Measurements from ENCODE around the gene PJA2. TPM values are rescaled to one million over a fixed set of nuclear protein-coding genes. Genes with fewer than 3 reads are reported as not detected.

PJA2 gene
- total RNA-seq, 2 donors from 2014 or later: 94.8 to 119 TPM

DNA sequence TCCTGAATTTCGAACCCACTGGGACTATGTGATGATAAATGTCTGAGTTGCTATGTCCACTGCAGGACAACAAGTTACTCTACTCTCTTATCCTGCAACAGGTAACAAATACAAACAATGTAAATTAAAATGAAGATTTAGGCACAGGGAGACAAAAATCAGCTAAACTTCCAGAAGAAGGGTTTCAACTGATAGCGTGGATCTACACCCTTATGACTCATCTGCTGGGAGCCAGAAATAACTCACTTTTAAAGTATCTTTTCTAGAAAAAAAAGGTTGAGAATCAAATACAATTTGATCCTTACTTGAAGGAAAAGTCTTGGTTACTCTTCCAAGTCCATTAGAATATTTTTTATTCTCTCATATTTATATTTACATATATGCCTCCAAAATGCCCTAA, 21.4 kb downstream of the PJA2 start:
- intact Hi-C loops (cut with DNase I): no loop called here
- Histone ChIP-seq H3K27ac (no peak overlapping the region), H3K9me3 (no peaks in the 10 kb centered on the region), H3K27me3 (replicated peaks; ENCODE audit: insufficient read depth) (no peaks in the 10 kb centered on the region), H3K4me3 (no peak overlapping the region), H3K4me1 (replicated peaks) (no peaks in the 10 kb centered on the region), H3K36me3 (no peaks in the 10 kb centered on the region)
- DNase-seq (ENCODE audit: low spot score): no peak
- TF ChIP-seq POLR2A (IDR thresholded peaks at IDR 0.05): no peak
- TF ChIP-seq POLR2AphosphoS5 (IDR thresholded peaks at IDR 0.05): no peak
- TF ChIP-seq, protein P1, sequence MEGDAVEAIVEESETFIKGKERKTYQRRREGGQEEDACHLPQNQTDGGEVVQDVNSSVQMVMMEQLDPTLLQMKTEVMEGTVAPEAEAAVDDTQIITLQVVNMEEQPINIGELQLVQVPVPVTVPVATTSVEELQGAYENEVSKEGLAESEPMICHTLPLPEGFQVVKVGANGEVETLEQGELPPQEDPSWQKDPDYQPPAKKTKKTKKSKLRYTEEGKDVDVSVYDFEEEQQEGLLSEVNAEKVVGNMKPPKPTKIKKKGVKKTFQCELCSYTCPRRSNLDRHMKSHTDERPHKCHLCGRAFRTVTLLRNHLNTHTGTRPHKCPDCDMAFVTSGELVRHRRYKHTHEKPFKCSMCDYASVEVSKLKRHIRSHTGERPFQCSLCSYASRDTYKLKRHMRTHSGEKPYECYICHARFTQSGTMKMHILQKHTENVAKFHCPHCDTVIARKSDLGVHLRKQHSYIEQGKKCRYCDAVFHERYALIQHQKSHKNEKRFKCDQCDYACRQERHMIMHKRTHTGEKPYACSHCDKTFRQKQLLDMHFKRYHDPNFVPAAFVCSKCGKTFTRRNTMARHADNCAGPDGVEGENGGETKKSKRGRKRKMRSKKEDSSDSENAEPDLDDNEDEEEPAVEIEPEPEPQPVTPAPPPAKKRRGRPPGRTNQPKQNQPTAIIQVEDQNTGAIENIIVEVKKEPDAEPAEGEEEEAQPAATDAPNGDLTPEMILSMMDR (IDR thresholded peaks at IDR 0.05): no peak
- 84% methylated on average over 2 of the region's 2 CpGs for WGBS

DNA sequence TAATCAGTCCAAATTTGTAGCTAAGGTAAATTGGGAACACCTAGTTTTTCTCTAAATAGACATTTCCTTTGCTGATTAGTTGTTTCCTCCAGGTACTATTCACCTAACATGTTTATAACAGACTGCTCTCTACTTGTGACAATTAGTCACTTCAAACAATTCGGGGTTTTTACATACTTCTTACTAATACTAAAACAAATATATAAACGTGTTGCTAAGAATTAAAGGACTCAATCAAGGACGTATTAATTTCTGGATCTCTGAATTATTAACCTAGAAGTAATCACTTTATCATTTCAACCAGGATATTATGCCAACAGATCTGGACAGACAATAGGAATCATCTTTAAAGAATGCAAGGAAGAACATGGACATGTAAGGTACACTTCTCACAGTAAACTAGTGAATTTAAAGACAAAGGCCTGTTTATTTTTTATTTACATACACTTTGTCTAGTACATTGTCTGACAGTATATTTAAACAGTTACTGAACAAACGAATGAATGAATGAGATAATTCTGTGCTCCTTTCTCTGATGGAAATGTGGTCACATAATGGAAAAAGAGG, 22.3 kb downstream of the PJA2 start:
- WGBS: 44% methylated on average over 4 of the region's 4 CpGs
- H3K36me3 ChIP-seq: no peaks in the 10 kb centered on the region
- no peak overlapping the region for H3K4me3 ChIP-seq
- intact Hi-C loops (cut with DNase I): no loop called here
- H3K4me1 ChIP-seq (replicated peaks): no peaks in the 10 kb centered on the region
- H3K27ac ChIP-seq: no peak overlapping the region
- no peak for TF ChIP-seq POLR2AphosphoS5 (IDR thresholded peaks at IDR 0.05)
- TF ChIP-seq, protein P1 (IDR thresholded peaks at IDR 0.05): no peak
- TF ChIP-seq POLR2A (IDR thresholded peaks at IDR 0.05): no peak
- DNase-seq (ENCODE audit: low spot score): no peak
- no peaks in the 10 kb centered on the region for H3K9me3 ChIP-seq
- H3K27me3 ChIP-seq (replicated peaks; ENCODE audit: insufficient read depth): no peaks in the 10 kb centered on the region

DNA sequence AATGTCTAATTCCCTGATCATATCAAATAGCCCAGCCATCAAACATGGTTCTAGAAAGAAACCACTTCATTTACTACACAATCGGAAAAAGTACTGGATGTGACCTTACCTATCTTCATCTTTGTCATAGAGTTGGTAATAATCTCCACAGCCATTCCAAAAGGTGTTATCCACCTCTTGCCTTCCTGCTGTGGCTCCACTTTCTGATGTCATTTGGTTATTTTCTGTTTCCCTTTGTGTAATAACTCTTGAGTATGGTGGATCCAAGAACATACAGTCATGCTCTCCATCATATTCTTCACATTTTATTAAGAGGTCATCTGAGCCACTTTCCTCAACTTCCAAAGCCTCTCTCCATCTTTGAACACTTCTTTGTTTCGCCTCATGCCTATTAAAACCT, 31.7 kb downstream of the PJA2 start:
- Histone ChIP-seq H3K9me3 (no peaks in the 10 kb centered on the region), H3K4me1 (replicated peaks) (no peaks in the 10 kb centered on the region), H3K36me3 (peaks cover 3 to 7% of the 10 kb centered on the region in 2 donors), H3K27me3 (replicated peaks; ENCODE audit: insufficient read depth) (no peaks in the 10 kb centered on the region), H3K27ac (no peak overlapping the region), H3K4me3 (no peak overlapping the region)
- 95% methylated on average over 2 of the region's 2 CpGs for WGBS
- TF ChIP-seq POLR2A (IDR thresholded peaks at IDR 0.05) (no peak), POLR2AphosphoS5 (IDR thresholded peaks at IDR 0.05) (no peak)
- TF ChIP-seq, protein P1 (IDR thresholded peaks at IDR 0.05): no peak
- intact Hi-C loops (cut with DNase I): no loop called here
- DNase-seq (ENCODE audit: low spot score): no peak

DNA sequence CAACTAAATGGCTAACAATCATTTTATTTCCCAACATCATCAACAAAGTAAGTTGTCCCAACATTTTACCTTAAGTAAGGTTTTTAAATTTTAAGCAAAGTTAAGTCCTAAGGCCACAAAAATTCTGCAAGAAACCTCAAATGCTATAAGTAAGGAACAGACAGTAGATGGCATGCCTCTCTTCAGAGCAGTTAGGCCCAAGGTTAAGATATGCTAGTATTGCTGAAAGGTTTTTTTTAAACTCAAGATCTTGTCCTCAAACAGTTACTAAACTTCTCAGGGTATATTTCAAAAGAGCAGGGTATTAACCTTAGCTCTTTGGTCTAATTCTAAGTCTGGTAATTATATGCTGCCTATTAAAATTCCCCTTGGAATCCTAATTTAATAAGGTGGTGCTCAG, 35.1 kb downstream of the PJA2 start:
- Histone ChIP-seq H3K4me3 (no peak overlapping the region), H3K27ac (no peak overlapping the region), H3K4me1 (replicated peaks) (no peaks in the 10 kb centered on the region), H3K27me3 (replicated peaks; ENCODE audit: insufficient read depth) (no peaks in the 10 kb centered on the region), H3K36me3 (peaks cover 3 to 7% of the 10 kb centered on the region in 2 donors), H3K9me3 (no peaks in the 10 kb centered on the region)
- intact Hi-C loops (cut with DNase I): loop anchor here (2.0 kb wide), 1 partner anchor 24 kb away; no protein-coding TSS in a partner anchor
- TF ChIP-seq, protein P1 (IDR thresholded peaks at IDR 0.05): no peak
- no peak for TF ChIP-seq POLR2AphosphoS5 (IDR thresholded peaks at IDR 0.05)
- no peak for TF ChIP-seq POLR2A (IDR thresholded peaks at IDR 0.05)
- no peak for DNase-seq (ENCODE audit: low spot score)

DNA sequence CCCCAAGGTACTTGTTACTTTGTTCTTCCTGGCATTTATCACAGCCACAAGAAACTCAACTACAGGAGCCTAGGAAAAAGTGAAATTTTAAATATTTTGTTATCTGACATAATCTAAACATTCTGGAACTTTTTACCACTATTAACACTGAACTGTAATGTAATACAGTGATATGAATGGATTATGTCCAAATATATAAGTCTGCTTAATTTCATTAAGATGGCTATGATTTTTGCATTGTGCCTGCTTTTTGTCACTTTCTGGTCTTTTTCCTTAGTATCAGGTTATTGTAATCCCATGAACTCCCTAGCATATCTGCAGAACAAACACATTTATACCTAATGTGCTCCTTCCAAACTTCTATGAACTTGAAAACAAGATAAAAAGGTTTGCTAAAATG, 35.8 kb downstream of the PJA2 start:
- no peaks in the 10 kb centered on the region for H3K27me3 ChIP-seq (replicated peaks; ENCODE audit: insufficient read depth)
- H3K4me3 ChIP-seq: no peak overlapping the region
- intact Hi-C loops (cut with DNase I): loop anchor here (2.0 kb wide), 1 partner anchor 25 kb away; no protein-coding TSS in a partner anchor
- no peak for TF ChIP-seq POLR2AphosphoS5 (IDR thresholded peaks at IDR 0.05)
- peaks cover 2 to 7% of the 10 kb centered on the region in 2 donors for H3K36me3 ChIP-seq
- H3K9me3 ChIP-seq: no peaks in the 10 kb centered on the region
- no peaks in the 10 kb centered on the region for H3K4me1 ChIP-seq (replicated peaks)
- no peak overlapping the region for H3K27ac ChIP-seq
- DNase-seq (ENCODE audit: low spot score): no peak
